Measurements from ENCODE around the gene DMD. TPM values are rescaled to one million over a fixed set of nuclear protein-coding genes. Genes with fewer than 3 reads are reported as not detected.

The DMD gene
- polyA plus RNA-seq, 3 donors: 0.23 TPM; not detected in 2

DNA sequence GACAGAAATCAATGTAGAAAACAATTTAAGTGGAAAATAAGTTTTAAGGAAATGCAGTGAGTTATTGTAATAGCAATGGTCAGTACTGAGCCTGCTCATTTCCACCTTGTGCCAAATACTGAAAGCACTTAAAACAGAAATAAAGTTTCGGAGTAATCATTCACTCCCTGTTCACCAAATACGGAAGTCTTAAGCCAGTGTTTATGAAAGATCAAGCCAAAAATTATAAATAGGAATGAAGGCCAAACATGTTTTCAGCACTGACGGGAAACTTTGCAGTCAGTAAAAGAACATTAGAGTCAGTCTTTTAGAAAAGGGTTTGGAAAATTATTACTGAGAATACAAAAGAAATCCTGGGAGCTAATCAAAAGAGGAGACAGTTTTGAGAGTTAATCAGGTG, 178.6 kb downstream of the DMD start:
- no peak overlapping the region for H3K27ac ChIP-seq (ENCODE audit: low read depth in 1 of 2, low read length in 2 of 2)
- no peak overlapping the region for H3K4me2 ChIP-seq (replicated peaks; ENCODE audit: extremely low read depth, low read length, poor library complexity, severe bottlenecking)
- TF ChIP-seq, protein P1, sequence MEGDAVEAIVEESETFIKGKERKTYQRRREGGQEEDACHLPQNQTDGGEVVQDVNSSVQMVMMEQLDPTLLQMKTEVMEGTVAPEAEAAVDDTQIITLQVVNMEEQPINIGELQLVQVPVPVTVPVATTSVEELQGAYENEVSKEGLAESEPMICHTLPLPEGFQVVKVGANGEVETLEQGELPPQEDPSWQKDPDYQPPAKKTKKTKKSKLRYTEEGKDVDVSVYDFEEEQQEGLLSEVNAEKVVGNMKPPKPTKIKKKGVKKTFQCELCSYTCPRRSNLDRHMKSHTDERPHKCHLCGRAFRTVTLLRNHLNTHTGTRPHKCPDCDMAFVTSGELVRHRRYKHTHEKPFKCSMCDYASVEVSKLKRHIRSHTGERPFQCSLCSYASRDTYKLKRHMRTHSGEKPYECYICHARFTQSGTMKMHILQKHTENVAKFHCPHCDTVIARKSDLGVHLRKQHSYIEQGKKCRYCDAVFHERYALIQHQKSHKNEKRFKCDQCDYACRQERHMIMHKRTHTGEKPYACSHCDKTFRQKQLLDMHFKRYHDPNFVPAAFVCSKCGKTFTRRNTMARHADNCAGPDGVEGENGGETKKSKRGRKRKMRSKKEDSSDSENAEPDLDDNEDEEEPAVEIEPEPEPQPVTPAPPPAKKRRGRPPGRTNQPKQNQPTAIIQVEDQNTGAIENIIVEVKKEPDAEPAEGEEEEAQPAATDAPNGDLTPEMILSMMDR (IDR thresholded peaks at IDR 0.05): no peak
- no peaks in the 10 kb centered on the region for H4K20me1 ChIP-seq (ENCODE audit: insufficient read depth, low read length)
- Mint-ChIP-seq H3K9me3 (peaks cover 0 to 2% (median 0%) of the 10 kb centered on the region in 7 donors), H3K27me3 (ENCODE audit: low read depth in 3 of 3) (peaks cover 0 to under 1% (median 0%) of the 10 kb centered on the region in 3 donors), H3K36me3 (no peaks in the 10 kb centered on the region), H3K4me1 (no peaks in the 10 kb centered on the region), H3K27ac (no peak overlapping the region), H3K4me3 (no peak overlapping the region)
- no peak overlapping the region for H2AFZ ChIP-seq (ENCODE audit: insufficient read depth, low read depth, low read length, poor library complexity, severe bottlenecking)
- intact Hi-C loops (cut with micrococcal nuclease): no loop called here
- H3K9me3 ChIP-seq (replicated peaks in 1 of 2; ENCODE audit: control insufficient read depth in 1 of 2, insufficient read depth in 1 of 2, low read length in 2 of 2): no peaks in the 10 kb centered on the region
- WGBS (ENCODE audit: insufficient coverage): no CpG with 5 or more reads among the region's 3 CpGs
- H3K4me3 ChIP-seq (replicated peaks in 1 of 3; ENCODE audit: low read depth in 2 of 3, low read length in 3 of 3): no peak overlapping the region
- no peaks in the 10 kb centered on the region for H3K36me3 ChIP-seq (replicated peaks in 1 of 2; ENCODE audit: control insufficient read depth in 1 of 2, insufficient read depth in 2 of 2, low read length in 2 of 2)
- DNase-seq: no peak
- no peaks in the 10 kb centered on the region for H3K4me1 ChIP-seq (ENCODE audit: control insufficient read depth in 1 of 2, insufficient read depth in 2 of 2, low read length in 2 of 2)
- no peaks in the 10 kb centered on the region for H3K79me2 ChIP-seq (ENCODE audit: insufficient read depth, low read length)
- no peak overlapping the region for H3K9ac ChIP-seq (ENCODE audit: insufficient read depth, low read length, poor library complexity, severe bottlenecking)
- no peaks in the 10 kb centered on the region for H3K27me3 ChIP-seq (ENCODE audit: control insufficient read depth in 2 of 2, insufficient read depth in 2 of 2, low read length in 2 of 2)

DNA sequence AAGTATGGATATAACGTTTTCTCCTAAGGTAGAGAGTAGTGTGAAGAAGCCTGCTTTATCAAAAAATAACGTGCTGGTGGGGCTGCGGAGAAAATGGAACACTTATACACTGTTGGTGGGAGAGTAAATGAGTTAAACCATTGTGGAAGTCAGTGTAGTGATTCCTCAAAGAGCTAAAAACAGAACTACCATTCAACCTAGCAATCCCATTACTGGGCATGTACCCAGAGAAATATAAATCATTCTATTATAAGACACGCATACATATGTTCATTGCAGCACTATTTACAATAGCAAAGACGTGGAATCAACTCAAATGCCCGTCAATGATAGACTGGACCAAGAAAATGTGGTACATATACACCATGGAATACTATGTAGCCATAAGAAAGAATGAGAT, 196.4 kb downstream of the DMD start:
- H3K27me3 Mint-ChIP-seq (ENCODE audit: low read depth in 3 of 3): no peaks in the 10 kb centered on the region
- DNase-seq: no peak
- H3K9me3 Mint-ChIP-seq: peaks cover 0 to 2% (median 0%) of the 10 kb centered on the region in 7 donors
- Histone ChIP-seq H3K27ac (ENCODE audit: low read depth in 1 of 2, low read length in 2 of 2) (no peak overlapping the region), H3K4me2 (replicated peaks; ENCODE audit: extremely low read depth, low read length, poor library complexity, severe bottlenecking) (no peak overlapping the region), H3K27me3 (ENCODE audit: control insufficient read depth in 2 of 2, insufficient read depth in 2 of 2, low read length in 2 of 2) (no peaks in the 10 kb centered on the region), H3K36me3 (replicated peaks in 1 of 2; ENCODE audit: control insufficient read depth in 1 of 2, insufficient read depth in 2 of 2, low read length in 2 of 2) (no peaks in the 10 kb centered on the region), H3K9me3 (replicated peaks in 1 of 2; ENCODE audit: control insufficient read depth in 1 of 2, insufficient read depth in 1 of 2, low read length in 2 of 2) (no peaks in the 10 kb centered on the region), H3K4me3 (replicated peaks in 1 of 3; ENCODE audit: low read depth in 2 of 3, low read length in 3 of 3) (no peak overlapping the region), H4K20me1 (ENCODE audit: insufficient read depth, low read length) (no peaks in the 10 kb centered on the region), H2AFZ (ENCODE audit: insufficient read depth, low read depth, low read length, poor library complexity, severe bottlenecking) (no peak overlapping the region), H3K4me1 (ENCODE audit: control insufficient read depth in 1 of 2, insufficient read depth in 2 of 2, low read length in 2 of 2) (no peaks in the 10 kb centered on the region), H3K79me2 (ENCODE audit: insufficient read depth, low read length) (no peaks in the 10 kb centered on the region), H3K9ac (ENCODE audit: insufficient read depth, low read length, poor library complexity, severe bottlenecking) (no peak overlapping the region)
- TF ChIP-seq, protein P1 (IDR thresholded peaks at IDR 0.05): no peak
- no peak overlapping the region for H3K4me3 Mint-ChIP-seq
- WGBS (ENCODE audit: insufficient coverage): no CpG with 5 or more reads among the region's 6 CpGs
- no peaks in the 10 kb centered on the region for H3K4me1 Mint-ChIP-seq
- intact Hi-C loops (cut with micrococcal nuclease): no loop called here
- H3K36me3 Mint-ChIP-seq: no peaks in the 10 kb centered on the region
- H3K27ac Mint-ChIP-seq: no peak overlapping the region

Data from CD14-positive monocyte (primary cell).